Activated CD4-positive, alpha-beta T cell treated with anti-CD3 and anti-CD28 coated beads for 24 hours (primary cell): ENCODE data around the gene GFAP.
A peak's percentile ranks its signal among the peaks of the same experiment; 100 is the strongest.

ENCODE experiments used
- DNase-seq, 2 donors: peaks; one replicate each; pipeline ENCODE4 v3.0.0-alpha.2; 2020; ENCODE audit warnings: low read depth in 2 of 2

GFAP gene

DNA sequence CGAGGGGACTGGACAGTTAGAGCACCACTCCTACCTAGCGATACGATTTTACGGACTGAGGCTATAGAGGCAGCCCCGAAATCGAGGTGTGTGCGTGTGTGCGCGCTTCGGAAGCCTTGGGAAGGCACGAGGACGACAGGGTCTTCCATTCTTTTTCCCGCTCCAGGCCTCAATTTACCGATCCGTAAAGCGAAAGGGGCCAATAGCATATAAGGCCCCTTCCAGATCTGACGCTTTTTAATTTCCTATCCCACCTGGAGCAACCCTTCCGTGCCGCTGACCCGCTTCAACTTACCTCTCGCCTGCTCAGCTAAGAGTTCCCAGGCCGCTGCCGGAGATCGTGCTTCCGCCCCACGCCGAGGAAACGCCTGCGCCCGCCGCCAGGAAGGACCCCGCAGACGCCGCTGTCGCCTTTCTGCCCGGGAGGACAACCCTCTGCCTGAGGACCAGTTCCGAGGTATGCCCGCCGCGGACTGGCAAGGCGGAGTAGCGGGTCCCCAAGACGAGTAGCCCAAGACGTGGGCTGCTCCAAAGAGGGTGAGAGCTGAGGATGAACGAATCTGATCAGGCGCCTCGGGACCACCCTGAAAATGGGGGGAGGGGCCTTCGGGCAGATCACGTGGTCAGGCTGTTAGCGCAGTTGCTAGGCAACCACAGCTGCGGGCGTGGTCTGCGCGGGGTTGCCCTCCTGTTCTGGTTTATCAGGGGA is 16.1 kb downstream of the GFAP start, which contains the start of gene EFTUD2:
TSS of gene EFTUD2 (minus strand) at position 372 of the 709 bp plus-strand sequence. CDS start 4,924 bp downstream, outside the sequence.
- DNase-seq, result peak; percentile 86 to 88

DNA sequence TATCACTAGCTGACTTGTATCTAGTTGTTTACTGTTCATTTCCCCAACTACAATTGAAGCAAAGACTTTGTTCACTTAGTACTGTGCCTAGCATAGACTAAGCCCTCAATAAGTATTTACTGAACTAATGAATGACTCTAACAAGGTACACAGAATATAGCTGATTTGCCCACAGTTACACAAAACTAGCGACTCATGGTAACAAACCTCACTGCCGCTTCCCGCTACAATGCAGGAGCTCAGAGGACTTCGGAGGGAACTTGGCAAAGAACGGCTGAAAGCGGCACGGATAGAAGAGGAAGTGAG is 16.6 kb downstream of the GFAP start:
- DNase-seq, result no peak

DNA sequence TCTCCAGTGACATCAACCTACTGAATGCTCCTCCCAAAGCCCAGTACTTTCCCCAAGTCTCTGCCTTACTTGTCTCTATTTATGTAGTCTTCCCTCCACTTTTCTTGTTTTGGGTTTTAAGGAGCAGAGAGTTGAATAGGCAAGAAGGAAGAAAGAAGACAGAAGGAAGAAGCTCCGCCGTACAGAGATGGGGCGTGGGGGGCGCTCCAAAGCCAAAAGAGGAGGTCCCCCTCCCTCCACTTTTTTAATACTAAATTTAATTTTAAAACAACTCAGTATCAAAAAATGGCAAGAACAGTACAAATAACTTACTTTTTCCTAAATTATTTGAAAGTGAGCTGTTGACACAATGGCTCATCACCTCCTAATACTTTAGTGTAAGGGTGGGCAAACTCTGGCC is 20.7 kb downstream of the GFAP start:
- no peak for DNase-seq

GRCh38 chr17:44892250-44892649 is 23.1 kb downstream of the GFAP start:
- no peak for DNase-seq

DNA sequence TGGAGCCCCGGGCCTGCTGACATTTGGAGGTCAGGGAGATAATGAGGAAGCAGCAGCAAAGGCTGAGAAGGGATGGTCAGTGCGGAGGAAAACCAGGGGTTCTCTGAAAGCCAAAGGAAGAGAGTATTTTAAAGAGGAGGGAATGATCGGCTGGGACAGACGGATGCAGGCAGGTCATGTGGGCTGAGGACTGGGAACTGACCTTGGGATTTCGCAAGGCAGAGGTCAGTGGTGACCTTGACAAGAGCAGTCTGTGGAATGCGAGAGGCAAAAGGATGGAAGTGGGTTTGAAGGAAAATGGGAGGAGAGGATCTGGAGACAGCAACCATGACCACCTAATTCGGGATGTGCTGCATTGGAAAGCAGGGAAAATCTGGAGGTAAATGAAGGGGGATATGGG is 26.3 kb downstream of the GFAP start:
- DNase-seq, result no peak

- DNase-seq, result no peak
These were observed 27.0 kb downstream of the GFAP start for GRCh38 chr17:44887971-44888954.

DNA sequence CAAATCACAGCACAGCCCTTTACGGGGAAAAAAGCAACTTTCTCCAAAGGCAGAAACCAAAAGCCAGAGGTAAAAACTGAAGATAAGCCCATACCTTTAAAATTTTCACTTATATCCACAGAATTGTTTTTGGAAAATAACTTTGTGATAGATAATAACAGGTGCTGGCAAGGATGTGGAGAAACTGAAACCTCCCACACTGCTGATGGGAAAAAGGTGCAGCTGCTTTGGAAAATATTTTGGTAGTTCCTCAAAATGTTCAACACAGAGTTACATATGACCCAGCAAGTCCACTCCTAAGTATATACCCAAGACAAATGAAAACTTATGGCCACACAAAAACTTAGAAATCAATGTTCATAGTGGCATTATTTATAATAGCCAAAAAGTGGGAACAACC is 28.3 kb downstream of the GFAP start:
- no peak for DNase-seq

GRCh38 chr17:44884941-44885340 is 30.4 kb downstream of the GFAP start:
- no peak for DNase-seq

DNA sequence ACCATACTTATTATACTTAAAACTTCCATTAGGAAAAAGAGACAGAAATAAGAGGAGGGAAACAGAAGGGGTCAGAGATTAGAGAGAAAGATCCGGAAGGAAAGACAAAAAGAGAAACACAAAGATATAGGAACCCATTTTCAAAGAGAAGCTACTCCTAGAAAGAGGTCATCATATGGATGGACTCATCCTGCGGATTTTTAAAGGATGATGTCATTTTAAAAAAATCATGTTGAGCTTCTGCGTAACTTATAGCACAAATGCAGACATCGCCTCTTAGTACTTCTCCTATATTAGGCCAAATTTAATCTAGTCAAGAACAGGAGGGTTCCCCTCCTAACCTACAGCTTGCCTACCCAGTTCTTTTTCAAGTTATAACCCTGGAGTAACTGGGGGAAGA is 34.2 kb downstream of the GFAP start:
- DNase-seq, result no peak

GRCh38 chr17:44880062-44880461 is 35.2 kb downstream of the GFAP start:
- no peak for DNase-seq

GRCh38 chr17:44879376-44879775 is 35.9 kb downstream of the GFAP start:
- no peak for DNase-seq

- no peak for DNase-seq
These were observed 36.6 kb downstream of the GFAP start for GRCh38 chr17:44878627-44879221.

GRCh38 chr17:44877121-44877520 is 38.2 kb downstream of the GFAP start:
- DNase-seq, result no peak

DNA sequence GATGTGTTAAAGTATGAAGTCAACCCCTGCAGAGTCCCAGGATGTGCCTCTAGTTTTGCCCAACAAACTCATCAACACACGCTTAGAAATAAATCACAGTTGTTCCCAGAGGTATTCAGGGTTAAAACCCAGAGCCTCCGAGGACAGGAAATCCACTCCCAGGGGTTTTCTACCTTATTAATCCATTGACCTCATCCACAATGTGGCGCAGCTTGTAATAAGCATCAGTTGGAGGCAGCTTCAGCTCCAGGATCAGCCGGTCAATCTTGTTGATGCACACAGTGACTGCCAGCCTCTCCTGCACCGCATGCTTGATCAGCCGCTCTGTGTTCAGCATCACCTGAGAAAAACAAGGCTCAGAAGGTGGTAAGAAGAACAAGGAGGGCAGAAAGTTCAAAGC is 39.5 kb downstream of the GFAP start:
- DNase-seq, result no peak

DNA sequence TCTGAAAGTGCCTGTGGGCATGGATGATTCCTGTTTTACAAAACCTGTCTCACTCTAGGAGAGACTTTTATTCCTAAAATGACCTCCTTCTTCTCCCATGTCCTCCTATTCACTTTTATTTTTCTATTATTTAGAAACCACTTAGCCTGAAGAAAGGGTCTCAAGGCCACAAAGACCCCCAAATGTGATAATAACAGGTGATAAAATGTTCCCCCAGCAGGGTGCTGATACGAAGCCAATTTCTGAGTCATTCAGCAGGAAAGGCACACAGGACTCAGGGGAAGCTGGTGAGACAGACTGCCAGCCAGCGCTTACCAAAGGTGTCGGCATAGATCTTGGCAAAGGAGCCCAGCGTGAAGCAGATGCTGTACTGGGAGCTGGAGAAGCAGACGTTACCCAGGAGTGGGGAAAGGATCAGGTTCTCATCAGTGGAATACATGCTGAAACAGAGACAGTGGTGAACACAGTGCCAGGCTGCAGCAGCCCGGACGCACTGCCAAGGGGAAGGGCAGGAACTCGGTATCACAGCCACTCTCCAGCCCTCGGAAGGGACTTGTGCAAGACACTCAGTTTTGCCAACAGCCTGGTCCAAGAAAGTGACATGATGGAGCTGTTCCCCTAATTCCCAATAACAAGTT is 43.0 kb downstream of the GFAP start:
- no peak for DNase-seq

DNA sequence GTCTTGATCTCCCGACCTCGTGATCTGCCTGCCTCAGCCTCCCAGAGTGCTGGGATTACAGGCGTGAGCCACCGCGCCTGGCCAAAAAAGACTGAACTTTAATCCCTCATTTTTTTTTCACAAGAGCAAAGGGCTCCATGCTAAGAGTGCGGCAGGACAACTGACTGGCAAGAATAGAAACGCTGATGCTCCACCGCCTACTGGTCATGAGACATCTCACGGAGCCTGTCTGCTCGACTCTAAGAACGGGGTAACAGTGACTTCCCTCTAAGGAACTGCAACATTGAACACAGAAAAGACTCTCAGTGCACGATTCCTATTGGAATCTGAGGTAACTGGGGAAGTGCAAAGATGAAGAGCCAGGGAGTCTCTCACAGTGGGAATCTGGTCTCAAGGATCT is 43.7 kb downstream of the GFAP start:
- DNase-seq, result no peak

- DNase-seq, result no peak
These were observed 47.5 kb downstream of the GFAP start for GRCh38 chr17:44867841-44868240.

DNA sequence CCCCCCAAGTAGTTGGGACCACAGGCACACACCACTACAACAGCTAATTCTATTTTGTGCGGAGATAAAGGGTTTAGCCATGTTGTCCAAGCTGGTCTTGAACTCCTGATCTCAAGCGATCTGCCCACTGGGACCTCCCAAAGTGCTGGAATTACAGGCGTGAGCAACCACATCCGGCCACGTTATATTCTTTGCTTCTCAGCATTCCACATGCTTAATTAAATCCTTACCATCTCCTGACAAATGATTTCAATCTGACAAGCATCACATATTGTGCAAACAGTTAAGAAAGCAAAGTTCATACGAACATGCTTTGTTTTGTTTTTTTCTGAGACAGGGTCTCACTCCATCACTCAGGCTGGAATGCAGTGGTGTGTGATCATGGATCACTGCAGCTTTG is 49.4 kb downstream of the GFAP start:
- no peak for DNase-seq

DNA sequence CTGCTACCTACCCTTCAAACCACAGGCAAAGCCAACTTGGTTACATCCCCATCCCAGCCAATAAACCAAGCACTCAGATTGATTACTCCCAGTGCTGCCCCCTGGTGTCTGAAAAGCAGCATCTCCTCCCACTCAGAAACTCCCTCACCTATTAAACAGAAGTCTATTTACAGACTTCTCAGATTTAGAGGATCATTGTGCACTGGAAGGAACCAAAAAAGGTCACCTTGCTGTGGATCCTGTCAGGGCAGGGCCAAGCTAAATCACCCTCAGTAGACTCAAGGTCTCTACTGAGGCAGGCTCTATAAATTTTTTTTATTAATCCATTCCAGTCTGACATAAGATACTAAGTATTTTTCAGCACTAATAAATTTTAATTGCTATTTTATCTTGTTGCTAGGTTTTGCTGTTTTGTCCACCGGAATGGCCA is 50.1 kb downstream of the GFAP start:
- DNase-seq, result peak; percentile 49 to 71

GRCh38 chr17:44864831-44865230 is 50.5 kb downstream of the GFAP start:
- no peak for DNase-seq

DNA sequence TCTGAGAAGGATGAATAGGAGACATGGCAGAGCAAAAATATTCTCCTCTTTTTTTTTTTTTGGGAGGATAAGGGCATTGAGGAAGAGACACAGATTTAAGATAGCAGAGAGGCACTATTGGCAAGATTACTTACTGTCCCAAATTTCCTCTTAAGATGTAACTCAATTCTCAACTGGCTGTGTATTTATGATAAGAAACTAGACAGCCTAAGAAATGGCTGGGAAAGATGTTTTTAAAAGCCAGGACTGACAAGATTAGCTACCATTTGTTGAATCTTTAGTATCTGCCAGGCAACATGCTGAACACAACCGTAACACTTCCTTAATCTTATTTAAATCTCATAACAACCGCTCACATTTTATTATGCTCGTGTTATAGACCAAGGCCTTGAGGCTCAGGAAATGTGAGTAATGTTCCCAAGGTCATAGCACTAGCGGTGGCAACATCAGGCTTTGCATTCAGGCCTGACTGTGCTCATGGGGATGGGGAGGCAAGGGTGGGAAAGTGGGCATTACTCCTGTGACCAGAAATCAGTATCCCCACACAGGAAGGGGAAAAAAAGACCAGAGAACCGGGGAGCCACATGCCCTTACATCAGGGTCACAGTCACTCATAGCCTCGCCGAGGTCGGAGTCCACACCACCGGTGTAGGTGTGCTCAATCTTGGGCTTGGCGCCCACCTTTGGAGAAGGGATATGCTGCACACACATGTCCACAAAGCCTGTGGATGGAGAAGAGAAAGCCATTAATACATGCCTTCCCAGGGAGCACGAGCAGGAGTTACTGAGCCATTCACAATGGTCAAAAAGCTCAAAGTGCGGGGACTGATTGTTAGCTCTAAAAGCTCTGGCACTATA is 52.0 kb downstream of the GFAP start:
- DNase-seq, result no peak
